ENCODE data around the gene POLD3. TPM values are rescaled to one million over a fixed set of nuclear protein-coding genes. Genes with fewer than 3 reads are reported as not detected.

POLD3 gene
- total and polyA plus RNA-seq, 10 of the 15 experiments (the other 5 are each of a cell fraction or from before 2014, with no cell fraction given) = 23.8 to 63.7 (median 38.7) TPM

DNA sequence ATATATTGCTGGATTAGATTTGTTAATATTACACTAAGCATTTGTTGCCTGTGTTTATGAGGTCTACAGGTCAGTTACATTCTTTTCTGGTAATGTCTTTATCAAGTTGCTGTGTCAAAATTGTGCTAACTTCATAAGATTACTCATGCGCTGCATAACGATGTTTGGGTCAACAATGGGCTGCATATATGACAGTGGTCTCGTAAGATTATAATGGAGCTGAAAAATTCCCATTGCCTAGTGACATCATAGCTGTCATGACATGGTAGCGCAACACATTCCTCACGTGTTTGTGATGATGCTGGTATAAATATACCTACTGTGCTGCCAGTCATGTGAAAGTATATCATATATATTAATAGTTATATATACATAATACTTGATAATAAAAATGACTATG, 34.2 kb downstream of the POLD3 start:
- H3K9me3 ChIP-seq (replicated peaks; ENCODE audit: control insufficient read depth, insufficient read depth, low read length) = no peaks in the 10 kb centered on the region
- ChIA-PET SMC1A (ENCODE audit: uncharacterized antibody, unreplicated experiment) (no interaction called here), POLR2A (no interaction called here), CTCF (interaction anchor here (0.9 kb wide), 1 partner anchor 15 kb away, joined by 3 read pairs; no protein-coding TSS in a partner anchor), RAD21 (ENCODE audit: unreplicated experiment) (no interaction called here)
- FAIRE-seq = no peak
- ATAC-seq = no peak
- BruUV-seq (replicated peaks) = no TSS peak
- no peak overlapping the region for H3K4me3 ChIP-seq
- no peak for TF ChIP-seq CHD2 (IDR thresholded peaks at IDR 0.05; ENCODE audit: borderline replicate concordance, low read depth, low read length)
- no peak for TF ChIP-seq SIN3A (IDR thresholded peaks at IDR 0.05; ENCODE audit: low read depth, low read length)
- TF ChIP-seq PML (IDR thresholded peaks at IDR 0.05; ENCODE audit: low read length) = no peak
- TF ChIP-seq EED (IDR thresholded peaks at IDR 0.05; ENCODE audit: low read depth) = no peak
- TF ChIP-seq, protein P1, sequence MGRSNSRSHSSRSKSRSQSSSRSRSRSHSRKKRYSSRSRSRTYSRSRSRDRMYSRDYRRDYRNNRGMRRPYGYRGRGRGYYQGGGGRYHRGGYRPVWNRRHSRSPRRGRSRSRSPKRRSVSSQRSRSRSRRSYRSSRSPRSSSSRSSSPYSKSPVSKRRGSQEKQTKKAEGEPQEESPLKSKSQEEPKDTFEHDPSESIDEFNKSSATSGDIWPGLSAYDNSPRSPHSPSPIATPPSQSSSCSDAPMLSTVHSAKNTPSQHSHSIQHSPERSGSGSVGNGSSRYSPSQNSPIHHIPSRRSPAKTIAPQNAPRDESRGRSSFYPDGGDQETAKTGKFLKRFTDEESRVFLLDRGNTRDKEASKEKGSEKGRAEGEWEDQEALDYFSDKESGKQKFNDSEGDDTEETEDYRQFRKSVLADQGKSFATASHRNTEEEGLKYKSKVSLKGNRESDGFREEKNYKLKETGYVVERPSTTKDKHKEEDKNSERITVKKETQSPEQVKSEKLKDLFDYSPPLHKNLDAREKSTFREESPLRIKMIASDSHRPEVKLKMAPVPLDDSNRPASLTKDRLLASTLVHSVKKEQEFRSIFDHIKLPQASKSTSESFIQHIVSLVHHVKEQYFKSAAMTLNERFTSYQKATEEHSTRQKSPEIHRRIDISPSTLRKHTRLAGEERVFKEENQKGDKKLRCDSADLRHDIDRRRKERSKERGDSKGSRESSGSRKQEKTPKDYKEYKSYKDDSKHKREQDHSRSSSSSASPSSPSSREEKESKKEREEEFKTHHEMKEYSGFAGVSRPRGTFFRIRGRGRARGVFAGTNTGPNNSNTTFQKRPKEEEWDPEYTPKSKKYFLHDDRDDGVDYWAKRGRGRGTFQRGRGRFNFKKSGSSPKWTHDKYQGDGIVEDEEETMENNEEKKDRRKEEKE (IDR thresholded peaks at IDR 0.05) = no peak
- no peak for TF ChIP-seq ELK1 (IDR thresholded peaks at IDR 0.05; ENCODE audit: low read depth, low read length)
- TF ChIP-seq NR2C2 (IDR thresholded peaks at IDR 0.05; ENCODE audit: borderline replicate concordance, control insufficient read depth, insufficient read length, low read depth) = no peak
- no peak for TF ChIP-seq NRF1 (conservative IDR thresholded peaks at IDR 0.05; ENCODE audit: low read depth, low read length)
- TF ChIP-seq HCFC1 (IDR thresholded peaks at IDR 0.05; ENCODE audit: low read length) = no peak
- TF ChIP-seq KDM1A (IDR thresholded peaks at IDR 0.05; ENCODE audit: borderline replicate concordance) = no peak
- no peak for TF ChIP-seq MYC (IDR thresholded peaks at IDR 0.05; ENCODE audit: insufficient read depth, insufficient read length, insufficient replicate concordance, low read length, severe bottlenecking)
- TF ChIP-seq MTA3 (IDR thresholded peaks at IDR 0.05; ENCODE audit: borderline replicate concordance, low read length) = no peak
- TF ChIP-seq CEBPZ (IDR thresholded peaks at IDR 0.05; ENCODE audit: low read depth, low read length) = no peak
- TF ChIP-seq, protein P2, sequence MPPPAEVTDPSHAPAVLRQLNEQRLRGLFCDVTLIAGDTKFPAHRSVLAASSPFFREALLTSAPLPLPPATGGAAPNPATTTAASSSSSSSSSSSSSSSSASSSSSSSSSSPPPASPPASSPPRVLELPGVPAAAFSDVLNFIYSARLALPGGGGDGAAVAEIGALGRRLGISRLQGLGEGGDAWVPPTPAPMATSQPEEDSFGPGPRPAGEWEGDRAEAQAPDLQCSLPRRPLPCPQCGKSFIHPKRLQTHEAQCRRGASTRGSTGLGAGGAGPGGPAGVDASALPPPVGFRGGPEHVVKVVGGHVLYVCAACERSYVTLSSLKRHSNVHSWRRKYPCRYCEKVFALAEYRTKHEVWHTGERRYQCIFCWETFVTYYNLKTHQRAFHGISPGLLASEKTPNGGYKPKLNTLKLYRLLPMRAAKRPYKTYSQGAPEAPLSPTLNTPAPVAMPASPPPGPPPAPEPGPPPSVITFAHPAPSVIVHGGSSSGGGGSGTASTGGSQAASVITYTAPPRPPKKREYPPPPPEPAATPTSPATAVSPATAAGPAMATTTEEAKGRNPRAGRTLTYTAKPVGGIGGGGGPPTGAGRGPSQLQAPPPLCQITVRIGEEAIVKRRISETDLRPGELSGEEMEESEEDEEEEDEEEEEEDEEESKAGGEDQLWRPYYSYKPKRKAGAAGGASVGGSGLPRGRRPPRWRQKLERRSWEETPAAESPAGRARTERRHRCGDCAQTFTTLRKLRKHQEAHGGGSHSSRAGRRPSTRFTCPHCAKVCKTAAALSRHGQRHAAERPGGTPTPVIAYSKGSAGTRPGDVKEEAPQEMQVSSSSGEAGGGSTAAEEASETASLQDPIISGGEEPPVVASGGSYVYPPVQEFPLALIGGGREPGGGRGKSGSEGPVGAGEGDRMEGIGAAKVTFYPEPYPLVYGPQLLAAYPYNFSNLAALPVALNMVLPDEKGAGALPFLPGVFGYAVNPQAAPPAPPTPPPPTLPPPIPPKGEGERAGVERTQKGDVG (CRISPR knock-in tag; IDR thresholded peaks at IDR 0.05) = no peak
- no peak for TF ChIP-seq STAT3 (IDR thresholded peaks at IDR 0.05; ENCODE audit: low read depth, low read length)
- no peak overlapping the region for H2AFZ ChIP-seq (ENCODE audit: control insufficient read depth, low read depth, low read length)
- no peak for DNase-seq (ENCODE audit: low read depth, low spot score)
- no peaks in the 10 kb centered on the region for H4K20me1 ChIP-seq (ENCODE audit: control insufficient read depth, insufficient read depth)
- intact Hi-C loops (cut with micrococcal nuclease; ENCODE audit: unreplicated experiment) (no loop called here), in situ Hi-C loops (cut with MboI) (no loop called here)
- H3K4me2 ChIP-seq (ENCODE audit: control insufficient read depth, insufficient read depth) = no peak overlapping the region
- 99% methylated on average over 5 of the region's 5 CpGs for WGBS (ENCODE audit: insufficient coverage, insufficient replicate concordance, low lambda C conversion rate, missing lambda C conversion rate)
- H3K27ac ChIP-seq (ENCODE audit: control insufficient read depth, insufficient read depth) = no peak overlapping the region
- H3K9ac ChIP-seq (ENCODE audit: control insufficient read depth, insufficient read depth, low read length) = no peak overlapping the region
- peaks cover 0 to 12% of the 10 kb centered on the region in 2 experiments; a peak in 2 of 4 replicates for H3K36me3 ChIP-seq (ENCODE audit: control insufficient read depth in 2 of 2, insufficient read depth in 2 of 2, low read length in 1 of 2)
- peaks cover 14% of the 10 kb centered on the region for H3K4me1 ChIP-seq (ENCODE audit: control insufficient read depth, insufficient read depth, low read length)
- H3K79me2 ChIP-seq (ENCODE audit: control insufficient read depth, insufficient read depth, low read length) = no peaks in the 10 kb centered on the region
- no peaks in the 10 kb centered on the region for H3K27me3 ChIP-seq (replicated peaks in 1 of 2; ENCODE audit: control insufficient read depth in 2 of 2, insufficient read depth in 2 of 2, low read length in 1 of 2)
